Measurements from ENCODE around the gene MED8.

- no peak for TF ChIP-seq CTCF (IDR thresholded peaks at IDR 0.05; ENCODE audit: low read length)
- no peak for TF ChIP-seq EZH2 (optimal IDR thresholded peaks at IDR 0.05; ENCODE audit: low read depth, low read length)
- no peak for TF ChIP-seq EZH2phosphoT487 (IDR thresholded peaks at IDR 0.05; ENCODE audit: low read length)
These were observed 39.9 kb downstream of the MED8 start for GRCh38 chr1:43349594-43350306.
